Heart left ventricle (tissue), 16 donors: ENCODE results near the gene TMEM168. TPM values are rescaled to one million over a fixed set of nuclear protein-coding genes. Genes with fewer than 3 reads are reported as not detected.

Source experiments
- ATAC-seq, 4 donors: fragments of 200-7000 bp; cut with Tn5 transposase; one replicate each; pipeline ENCODE4 v1.9.1; 2020 to 2022; ENCODE audit warnings: moderate library complexity in 4 of 4, mild to moderate bottlenecking in 3 of 4, moderate number of reproducible peaks in 1 of 4
- DNase-seq, 5 donors: peaks; one replicate each; pipeline ENCODE4 v3.0.0-alpha.2; 2020
- H3K27ac ChIP-seq, 12 donors: fragments of 200-600 bp; sonication (generic) in 4 of 12; one replicate each; pipeline versions ENCODE4 v1.5.0 to v1.8.0; 2016 to 2022; ENCODE audit warnings: mild to moderate bottlenecking in 2 of 12
- H3K27me3 ChIP-seq, 9 donors: fragments of 200-600 bp; sonication (generic) in 2 of 9; one replicate each; pipeline versions ENCODE4 v1.5.1 to v1.8.0; 2016 to 2022; ENCODE audit warnings: mild to moderate bottlenecking in 3 of 9
- H3K36me3 ChIP-seq, 9 donors: fragments of 200-600 bp; sonication (generic) in 2 of 9; one replicate each; pipeline versions ENCODE4 v1.5.0 to v1.8.0; 2018 to 2022; ENCODE audit warnings: mild to moderate bottlenecking in 2 of 9
- H3K4me1 ChIP-seq, 12 donors: fragments of 200-600 bp; sonication (generic) in 4 of 12; one replicate each; pipeline versions ENCODE4 v1.5.0 to v1.8.0; 2016 to 2022; ENCODE audit warnings: mild to moderate bottlenecking in 3 of 12
- H3K4me3 ChIP-seq, 12 donors: fragments of 200-600 bp; sonication (generic) in 4 of 12; one replicate each; pipeline versions ENCODE4 v1.5.0 to v1.8.0; 2017 to 2022; ENCODE audit warnings: mild to moderate bottlenecking in 9 of 12, moderate library complexity in 4 of 12
- H3K9me3 ChIP-seq, 12 donors: fragments of 200-600 bp; sonication (generic) in 4 of 12; one replicate each; pipeline versions ENCODE4 v1.5.0 to v1.8.0; 2016 to 2022; ENCODE audit warnings: mild to moderate bottlenecking in 1 of 12
- CTCF ChIP-seq, 12 donors: fragments of 200-600 bp; sonication (generic) in 4 of 12; IDR thresholded peaks; one replicate each; pipeline versions ENCODE4 v1.5.0 to v1.8.0; 2018 to 2022; ENCODE audit warnings: antibody characterized with exemption in 12 of 12, mild to moderate bottlenecking in 5 of 12
- POLR2A ChIP-seq, 2 donors: fragments of 450-650 bp; IDR thresholded peaks; one replicate each; pipeline ENCODE4 v1.6.1; 2017; ENCODE audit warnings: antibody characterized with exemption in 2 of 2, mild to moderate bottlenecking in 2 of 2, moderate library complexity in 2 of 2
- WGBS, 4 donors: extraction: QIAGEN DNeasy Blood & Tissue Kit in 2 of 4; methylation state at CpG; one replicate each; pipeline versions ENCODE4 v1.1.5 to v1.1.7; 2013 to 2018; 5-methylcytosine and 5-hydroxymethylcytosine counted together
- intact Hi-C, 10 donors: fragments of 100-400 bp; cut with DNase I; formaldehyde crosslinking; loops; one replicate each; pipeline versions ENCODE4 v1.11.1 to v1.14.2; 2022
- polyA plus RNA-seq, 2 donors: library from polyadenylated mRNA; stranded (reverse); fragments of 200-250 nt; gene quantifications; one replicate each; pipeline ENCODE4 v1.2.3, GENCODE V29; 2013
- total RNA-seq, 9 donors: library from RNA; depleted of rRNA in 2 of 9; stranded (reverse); fragments of >200 nt in 2 of 9; fragmentation: NEBNext Ultra II Directional in 3 of 9; extraction: Animal tissue kit (Norgen Biotek cat#: 25700) in 3 of 9; gene quantifications; one replicate each; pipeline versions ENCODE4 v1.1.0 to v1.2.4, GENCODE V29; 2016 to 2023
- donor health status: ischemic (EF 13 %, LVEDD 7.1; RV severe dilation, severe dysfunction).
- donor health status: healthy with polysubstance abuse.
- donor health status: DM: no; HTN: yes; CAD: no.
- donor health status: DM: no; HTN: no; CAD: no.
- donor health status: ischemic (EF 25% LVEDD 6.9; RV normal size, moderate dysfunction).
- donor health status: ischemic (EF 25% LVEDD 5.7; RV mildly dilated, moderate dysfunction).
- donor health status: healthy.
- donor health status: DM: yes; HTN: yes; CAD: no.
- donor health status: ischemic (EF 35%, LVEDD 5.7; RV mildly dilated, moderate dysfunction).
- donor health status: nonischemic (EF 11% LVEDD 7.7; RV severe dilation, severe dysfunction).
- donor health status: DM: yes; HTN: yes; CAD: no.
- donor health status: PGD.
- donor health status: ischemic (EF 29% LVEDD 5.4; RV normal size, mild dysfunction).
- donor health status: nonischemic (EF 23%, LVEDD 6.1; RV moderate dilation, normal function).

The TMEM168 gene
- total and polyA plus RNA-seq, 11 donors: 6.7 to 23.3 (median 16.9) TPM

- DNase-seq: no peak
- H3K27me3 ChIP-seq: no peaks in the 10 kb centered on the region
- WGBS, 4 donors: 93 to 98% (median 94%) methylated on average over 1 of the region's 1 CpG
- no peak overlapping the region for H3K4me3 ChIP-seq
- intact Hi-C loops: no loop called here
- H3K4me1 ChIP-seq: no peaks in the 10 kb centered on the region
- ATAC-seq: no peak
- H3K9me3 ChIP-seq: peaks cover 0 to 21% (median 9%) of the 10 kb centered on the region in 12 donors
- no peak overlapping the region for H3K27ac ChIP-seq
- H3K36me3 ChIP-seq: peaks cover 0 to 66% (median 15%) of the 10 kb centered on the region in 9 donors
- no peak for TF ChIP-seq CTCF (IDR thresholded peaks at IDR 0.05)
- TF ChIP-seq POLR2A (IDR thresholded peaks at IDR 0.05): no peak
Observed at GRCh38 chr7:112828696-112829095, 38.5 kb upstream of the TMEM168 start.

GRCh38 chr7:112821345-112821744, 31.2 kb upstream of the TMEM168 start:
- Histone ChIP-seq H3K9me3 (peaks cover 0 to 4% (median 0%) of the 10 kb centered on the region in 12 donors), H3K27me3 (no peaks in the 10 kb centered on the region), H3K36me3 (peaks cover 0 to 28% (median 8%) of the 10 kb centered on the region in 9 donors), H3K4me3 (no peak overlapping the region), H3K27ac (no peak overlapping the region), H3K4me1 (no peaks in the 10 kb centered on the region)
- no peak for ATAC-seq
- TF ChIP-seq POLR2A (IDR thresholded peaks at IDR 0.05): no peak
- no peak for TF ChIP-seq CTCF (IDR thresholded peaks at IDR 0.05)
- intact Hi-C loops: no loop called here
- no peak for DNase-seq

GRCh38 chr7:112819536-112819935, 29.3 kb upstream of the TMEM168 start:
- Histone ChIP-seq H3K4me1 (no peaks in the 10 kb centered on the region), H3K36me3 (peaks cover 0 to 28% (median 8%) of the 10 kb centered on the region in 9 donors), H3K27ac (no peak overlapping the region), H3K27me3 (no peaks in the 10 kb centered on the region), H3K9me3 (peaks cover 0 to 8% (median 0%) of the 10 kb centered on the region in 12 donors), H3K4me3 (no peak overlapping the region)
- DNase-seq (no peak), ATAC-seq (no peak)
- TF ChIP-seq CTCF (IDR thresholded peaks at IDR 0.05) (no peak), POLR2A (IDR thresholded peaks at IDR 0.05) (no peak)
- intact Hi-C loops: no loop called here
- WGBS, 4 donors: 97 to 98% (median 97%) methylated on average over 3 of the region's 3 CpGs

- TF ChIP-seq POLR2A (IDR thresholded peaks at IDR 0.05) (no peak), CTCF (IDR thresholded peaks at IDR 0.05) (no peak)
- H3K27me3 ChIP-seq: no peaks in the 10 kb centered on the region
- no peak for ATAC-seq
- H3K4me1 ChIP-seq: no peaks in the 10 kb centered on the region
- intact Hi-C loops: no loop called here
- no peak for DNase-seq
- peaks cover 0 to 1% (median 0%) of the 10 kb centered on the region in 12 donors for H3K9me3 ChIP-seq
- H3K36me3 ChIP-seq: no peaks in the 10 kb centered on the region
- H3K4me3 ChIP-seq: no peak overlapping the region
- WGBS, 4 donors: 71 to 87% (median 82%) methylated on average over 4 of the region's 4 CpGs
- H3K27ac ChIP-seq: no peak overlapping the region
Observed at GRCh38 chr7:112806156-112806555, 16.0 kb upstream of the TMEM168 start.
